K562 (cell line): ENCODE measurements around the gene LMBR1L. TPM values are rescaled to one million over a fixed set of nuclear protein-coding genes. Genes with fewer than 3 reads are reported as not detected.

ENCODE experiments used
- CBX3 ChIP-seq, 2 experiments: IDR thresholded peaks; 1 replicate in 1 of 2; 2 replicates in 1 of 2; pipeline ENCODE4 v1.6.1; 2012; ENCODE audit warnings: inconsistent platforms in 2 of 2, low read length in 2 of 2, borderline replicate concordance in 1 of 2, control low read depth in 1 of 2
- ESRRA ChIP-seq: fragments of 450-650 bp; IDR thresholded peaks from 2 replicates; pipeline ENCODE4 v1.6.1; 2014; ENCODE audit warnings: low read depth, mild to moderate bottlenecking, moderate library complexity, borderline replicate concordance
- FIP1L1 ChIP-seq: fragments of 200-400 bp; formaldehyde crosslinking; IDR thresholded peaks from 2 replicates; pipeline ENCODE4 v1.6.1; 2018; ENCODE audit warnings: mild to moderate bottlenecking, low read depth, low read length; ENCODE audit not compliant: poor library complexity, severe bottlenecking
- KAT7 ChIP-seq: sonication (generic); formaldehyde crosslinking; IDR thresholded peaks from 2 replicates; pipeline ENCODE4 v1.8.0; 2022; ENCODE audit warnings: missing genetic modification reagents, mild to moderate bottlenecking, borderline replicate concordance
- KDM4B ChIP-seq, 2 experiments: fragments of 450-650 bp in 1 of 2; sonication (generic) in 1 of 2; IDR thresholded peaks; 2 replicates each; pipeline ENCODE4 v1.6.1; 2016 to 2017; ENCODE audit warnings: borderline replicate concordance in 2 of 2, antibody characterized with exemption in 1 of 2, low read depth in 1 of 2, mild to moderate bottlenecking in 1 of 2
- MGA ChIP-seq: fragments of 450-650 bp; IDR thresholded peaks from 2 replicates; pipeline ENCODE4 v1.6.1; 2016; ENCODE audit warnings: mild to moderate bottlenecking, moderate library complexity
- MLLT1 ChIP-seq, 2 experiments: fragments of 450-650 bp; IDR thresholded peaks; 2 replicates each; pipeline ENCODE4 v1.6.1; 2016
- SIN3A ChIP-seq, 2 experiments: fragments of 150-350 bp in 1 of 2; IDR thresholded peaks; 2 replicates each; pipeline ENCODE4 v1.6.1; 2011 to 2016; ENCODE audit warnings: borderline replicate concordance in 2 of 2, low read depth in 2 of 2, low read length in 2 of 2, mild to moderate bottlenecking in 2 of 2, moderate library complexity in 2 of 2; ENCODE audit not compliant: control insufficient read depth in 1 of 2
- TGIF2 ChIP-seq: sonication (generic); formaldehyde crosslinking; IDR thresholded peaks from 2 replicates; pipeline ENCODE4 v1.8.1; 2022; ENCODE audit warnings: mild to moderate bottlenecking, missing genetic modification reagents, moderate library complexity
- ZSCAN29 ChIP-seq: fragments of 450-650 bp; IDR thresholded peaks from 2 replicates; pipeline ENCODE4 v1.6.1; 2017
- polyA plus RNA-seq, 8 experiments: library from polyadenylated mRNA; depleted of rRNA in 4 of 8; stranded (reverse) in 5 of 8; unstranded in 3 of 8; fragments of >200 nt; fragmentation: Nextera tagmentation in 2 of 8; fragmentation: Illumina TruSeq in 1 of 8; extraction: Ambion mirVana in 2 of 8; extraction: Trizol in 1 of 8; gene quantifications; 2 replicates each; pipeline versions ENCODE4 v1.2.1 to v1.2.3, GENCODE V29; 2011 to 2014; ENCODE audit warnings: inconsistent platforms in 1 of 8, missing spikeins in 1 of 8
- total RNA-seq, 7 experiments: library from RNA; depleted of rRNA in 6 of 7; stranded (reverse); fragments of >200 nt in 6 of 7; fragmentation: Illumina TruSeq in 2 of 7; extraction: Trizol in 2 of 7; gene quantifications; 2 replicates each; pipeline versions ENCODE4 v1.2.1 to v1.2.3, GENCODE V29; 2011 to 2021; ENCODE audit warnings: low replicate concordance in 1 of 7
- TF ChIP-seq, protein P1 (sequence below): fragments of 450-650 bp; formaldehyde crosslinking; IDR thresholded peaks from 2 replicates; pipeline ENCODE4 v1.4.0; 2022; ENCODE audit warnings: missing genetic modification characterization

LMBR1L gene
- total and polyA plus RNA-seq, 9 of the 15 experiments (the other 6 are each of a cell fraction or from before 2014, with no cell fraction given), result 2.5 to 57.0 (median 31.1) TPM

GRCh38 chr12:49069507-49070346 lies 40.9 kb downstream of the LMBR1L start, which contains the start of gene RHEBL1 (continued):
- TF ChIP-seq MGA (peak; percentile 83), MLLT1 (IDR thresholded peaks at IDR 0.05) (peak in 1 of 2 experiments; percentile 65; a peak in 1 of 4 replicates), ESRRA (0 out of 2 replicates have a peak, but pooled peaks have one; percentile 13), KDM4B (IDR thresholded peaks at IDR 0.05; ENCODE audit: borderline replicate concordance in 2 of 2, low read depth in 1 of 2) (peak in 1 of 2 experiments; percentile 45; a peak in 1 of 4 replicates), TGIF2 (CRISPR knock-in tag) (no peak), KAT7 (no peak), FIP1L1 (no peak), ZSCAN29 (no peak), CBX3 (IDR thresholded peaks at IDR 0.05; ENCODE audit: borderline replicate concordance in 1 of 2, low read length in 2 of 2) (no peak), SIN3A (IDR thresholded peaks at IDR 0.05; ENCODE audit: borderline replicate concordance in 2 of 2, control insufficient read depth in 1 of 2, low read depth in 2 of 2, low read length in 2 of 2) (peak; percentile 54 to 73; a peak in 2 of 4 replicates)
- TF ChIP-seq, protein P1, sequence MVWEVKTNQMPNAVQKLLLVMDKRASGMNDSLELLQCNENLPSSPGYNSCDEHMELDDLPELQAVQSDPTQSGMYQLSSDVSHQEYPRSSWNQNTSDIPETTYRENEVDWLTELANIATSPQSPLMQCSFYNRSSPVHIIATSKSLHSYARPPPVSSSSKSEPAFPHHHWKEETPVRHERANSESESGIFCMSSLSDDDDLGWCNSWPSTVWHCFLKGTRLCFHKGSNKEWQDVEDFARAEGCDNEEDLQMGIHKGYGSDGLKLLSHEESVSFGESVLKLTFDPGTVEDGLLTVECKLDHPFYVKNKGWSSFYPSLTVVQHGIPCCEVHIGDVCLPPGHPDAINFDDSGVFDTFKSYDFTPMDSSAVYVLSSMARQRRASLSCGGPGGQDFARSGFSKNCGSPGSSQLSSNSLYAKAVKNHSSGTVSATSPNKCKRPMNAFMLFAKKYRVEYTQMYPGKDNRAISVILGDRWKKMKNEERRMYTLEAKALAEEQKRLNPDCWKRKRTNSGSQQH, result 0 out of 2 replicates have a peak, but pooled peaks have one; percentile 8
